ENCODE measurements around the gene GABRB2.

GABRB2 gene

GRCh38 chr5:161344234-161344633 is 202.3 kb downstream of the GABRB2 start:
- no peak overlapping the region for H3K4me3 ChIP-seq
- H3K9me3 ChIP-seq = no peaks in the 10 kb centered on the region
- H3K36me3 ChIP-seq = no peaks in the 10 kb centered on the region
- H3K4me1 ChIP-seq = no peaks in the 10 kb centered on the region
- intact Hi-C loops (cut with DNase I; ENCODE audit: low total_unique reads) = no loop called here
- H3K27me3 ChIP-seq = no peaks in the 10 kb centered on the region
- DNase-seq = no peak
- no peak overlapping the region for H3K27ac ChIP-seq
- no peak for TF ChIP-seq CTCF (IDR thresholded peaks at IDR 0.05)

- H3K27me3 ChIP-seq = no peaks in the 10 kb centered on the region
- no peaks in the 10 kb centered on the region for H3K4me1 ChIP-seq
- no peaks in the 10 kb centered on the region for H3K9me3 ChIP-seq
- H3K36me3 ChIP-seq = no peaks in the 10 kb centered on the region
- no peak overlapping the region for H3K27ac ChIP-seq
- H3K4me3 ChIP-seq = no peak overlapping the region
- no peak for DNase-seq
- intact Hi-C loops (cut with DNase I; ENCODE audit: low total_unique reads) = no loop called here
- no peak for TF ChIP-seq CTCF (IDR thresholded peaks at IDR 0.05)
These were observed 203.6 kb downstream of the GABRB2 start for GRCh38 chr5:161342886-161343285.

- Histone ChIP-seq H3K27ac (no peak overlapping the region), H3K36me3 (no peaks in the 10 kb centered on the region), H3K27me3 (no peaks in the 10 kb centered on the region), H3K9me3 (no peaks in the 10 kb centered on the region), H3K4me1 (no peaks in the 10 kb centered on the region), H3K4me3 (no peak overlapping the region)
- TF ChIP-seq CTCF (IDR thresholded peaks at IDR 0.05) = no peak
- DNase-seq = no peak
- intact Hi-C loops (cut with DNase I; ENCODE audit: low total_unique reads) = no loop called here
These were observed 206.5 kb downstream of the GABRB2 start for GRCh38 chr5:161340012-161340411.

GRCh38 chr5:161333194-161333880 is 213.2 kb downstream of the GABRB2 start:
- Histone ChIP-seq H3K4me1 (no peaks in the 10 kb centered on the region), H3K4me3 (no peak overlapping the region), H3K27ac (no peak overlapping the region), H3K36me3 (no peaks in the 10 kb centered on the region), H3K27me3 (no peaks in the 10 kb centered on the region), H3K9me3 (no peaks in the 10 kb centered on the region)
- no peak for DNase-seq
- intact Hi-C loops (cut with DNase I; ENCODE audit: low total_unique reads) = no loop called here
- TF ChIP-seq CTCF (IDR thresholded peaks at IDR 0.05) = no peak

- Histone ChIP-seq H3K9me3 (no peaks in the 10 kb centered on the region), H3K27ac (no peak overlapping the region), H3K4me1 (no peaks in the 10 kb centered on the region), H3K36me3 (no peaks in the 10 kb centered on the region), H3K4me3 (no peak overlapping the region), H3K27me3 (no peaks in the 10 kb centered on the region)
- no peak for DNase-seq
- no peak for TF ChIP-seq CTCF (IDR thresholded peaks at IDR 0.05)
- intact Hi-C loops (cut with DNase I; ENCODE audit: low total_unique reads) = no loop called here
These were observed 214.2 kb downstream of the GABRB2 start for GRCh38 chr5:161332343-161332742.

- H3K9me3 ChIP-seq = no peaks in the 10 kb centered on the region
- H3K4me3 ChIP-seq = no peak overlapping the region
- no peaks in the 10 kb centered on the region for H3K27me3 ChIP-seq
- no peaks in the 10 kb centered on the region for H3K4me1 ChIP-seq
- no peak overlapping the region for H3K27ac ChIP-seq
- intact Hi-C loops (cut with DNase I; ENCODE audit: low total_unique reads) = no loop called here
- no peak for TF ChIP-seq CTCF (IDR thresholded peaks at IDR 0.05)
- DNase-seq = no peak
- H3K36me3 ChIP-seq = no peaks in the 10 kb centered on the region
These were observed 232.5 kb downstream of the GABRB2 start for GRCh38 chr5:161314033-161314432.
